GM18907 (cell line): ENCODE results near the gene GON4L.
"Not testable (repeated sequence)": the region's sequence is repeated elsewhere in the genome, so short reads cannot be mapped to it uniquely, and the experiment has no call there.

ENCODE experiments used
- ATAC-seq: cut with Tn5 transposase; IDR thresholded peaks from one replicate; pipeline ENCODE4 v1.9.1; 2021; ENCODE audit warnings: mild to moderate bottlenecking, moderate library complexity; ENCODE audit not compliant: unreplicated experiment

The GON4L gene

DNA sequence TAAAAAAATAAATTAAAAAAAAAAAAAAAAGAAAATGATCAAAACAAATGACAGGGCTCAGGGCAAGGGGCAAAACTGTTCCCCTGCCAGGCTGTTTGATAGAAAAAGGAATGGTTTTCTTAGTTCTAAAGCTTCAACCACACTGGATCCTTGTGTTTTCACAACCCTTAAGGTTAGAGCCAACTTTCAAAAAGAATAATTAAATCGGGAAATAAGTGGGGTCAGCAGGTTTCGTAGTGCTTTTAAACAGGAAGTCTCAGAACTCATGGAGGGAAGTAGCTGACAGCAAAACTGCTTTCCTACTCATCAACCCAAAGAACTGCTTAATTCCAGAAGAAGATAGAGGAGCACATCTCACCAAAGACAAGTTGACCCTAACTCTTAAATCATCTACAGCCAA is 155.3 kb downstream of the GON4L start:
- ATAC-seq, result not testable (repeated sequence)
